ENCODE measurements around the gene TENT5A. TPM values are rescaled to one million over a fixed set of nuclear protein-coding genes. Genes with fewer than 3 reads are reported as not detected.

Gene TENT5A
- total and polyA plus RNA-seq, 2 donors (not counting 3 experiments of a cell fraction or from before 2014, with no cell fraction given), result 0.26 to 1.2 TPM

- H3K4me2 ChIP-seq (ENCODE audit: insufficient read depth, low read length), result no peak overlapping the region
- H3K36me3 ChIP-seq (ENCODE audit: control insufficient read depth in 2 of 2, extremely low read depth in 1 of 2, insufficient read depth in 2 of 2, low read length in 2 of 2), result no peaks in the 10 kb centered on the region
- H3K4me3 ChIP-seq (replicated peaks in 1 of 3; ENCODE audit: insufficient read depth in 1 of 3, low read depth in 1 of 3, low read length in 3 of 3), result no peak overlapping the region
- H3K4me1 ChIP-seq (ENCODE audit: control insufficient read depth, extremely low read depth, insufficient read depth, low read length), result peaks cover 7% of the 10 kb centered on the region
- H3K27ac ChIP-seq (ENCODE audit: insufficient read depth, low read depth, low read length), result no peak overlapping the region
- intact Hi-C loops (cut with micrococcal nuclease) (loop anchor here (2.0 kb wide), 1 partner anchor 25 kb away; no protein-coding TSS in a partner anchor), dilution Hi-C loops (cut with MboI; ENCODE audit: extremely low pct_ligation_motif_present, low sequenced_read_pairs) (no loop called here)
- no peak overlapping the region for H3K9ac ChIP-seq (replicated peaks; ENCODE audit: extremely low read depth, insufficient read depth, low read length)
- TF ChIP-seq FOS (IDR thresholded peaks at IDR 0.05; ENCODE audit: borderline replicate concordance, insufficient read depth, low read length) (peak; percentile 32), POLR2AphosphoS5 (IDR thresholded peaks at IDR 0.05; ENCODE audit: insufficient read depth, low read depth, low read length) (no peak), EZH2 (IDR thresholded peaks at IDR 0.05; ENCODE audit: borderline replicate concordance, low read depth, low read length, severe bottlenecking) (no peak), MYC (IDR thresholded peaks at IDR 0.05; ENCODE audit: low read depth, low read length) (no peak), JUN (IDR thresholded peaks at IDR 0.05; ENCODE audit: borderline replicate concordance, insufficient read depth, insufficient read length, low read depth) (no peak), GATA2 (IDR thresholded peaks at IDR 0.05; ENCODE audit: insufficient read depth, insufficient read length, low read depth, low read length) (peak; percentile 13), POLR2A (IDR thresholded peaks at IDR 0.05; ENCODE audit: low read depth, low read length) (no peak)
- TF ChIP-seq, protein P1, sequence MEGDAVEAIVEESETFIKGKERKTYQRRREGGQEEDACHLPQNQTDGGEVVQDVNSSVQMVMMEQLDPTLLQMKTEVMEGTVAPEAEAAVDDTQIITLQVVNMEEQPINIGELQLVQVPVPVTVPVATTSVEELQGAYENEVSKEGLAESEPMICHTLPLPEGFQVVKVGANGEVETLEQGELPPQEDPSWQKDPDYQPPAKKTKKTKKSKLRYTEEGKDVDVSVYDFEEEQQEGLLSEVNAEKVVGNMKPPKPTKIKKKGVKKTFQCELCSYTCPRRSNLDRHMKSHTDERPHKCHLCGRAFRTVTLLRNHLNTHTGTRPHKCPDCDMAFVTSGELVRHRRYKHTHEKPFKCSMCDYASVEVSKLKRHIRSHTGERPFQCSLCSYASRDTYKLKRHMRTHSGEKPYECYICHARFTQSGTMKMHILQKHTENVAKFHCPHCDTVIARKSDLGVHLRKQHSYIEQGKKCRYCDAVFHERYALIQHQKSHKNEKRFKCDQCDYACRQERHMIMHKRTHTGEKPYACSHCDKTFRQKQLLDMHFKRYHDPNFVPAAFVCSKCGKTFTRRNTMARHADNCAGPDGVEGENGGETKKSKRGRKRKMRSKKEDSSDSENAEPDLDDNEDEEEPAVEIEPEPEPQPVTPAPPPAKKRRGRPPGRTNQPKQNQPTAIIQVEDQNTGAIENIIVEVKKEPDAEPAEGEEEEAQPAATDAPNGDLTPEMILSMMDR (IDR thresholded peaks at IDR 0.05; ENCODE audit: extremely low read depth in 1 of 2, insufficient read depth in 1 of 2, low read depth in 1 of 2, low read length in 2 of 2), result no peak
- H3K9me1 ChIP-seq (replicated peaks; ENCODE audit: control insufficient read depth, extremely low read depth, insufficient read depth, low read length), result no peaks in the 10 kb centered on the region
- ChIA-PET CTCF (no interaction called here), POLR2A (no interaction called here)
- H4K20me1 ChIP-seq (replicated peaks; ENCODE audit: control insufficient read depth, extremely low read depth, insufficient read depth, low read length), result no peaks in the 10 kb centered on the region
- DNase-seq (ENCODE audit: low read depth, low spot score), result peak; percentile 25
- H3K9me3 ChIP-seq (replicated peaks; ENCODE audit: control insufficient read depth, insufficient read depth, low read length), result no peaks in the 10 kb centered on the region
- no peaks in the 10 kb centered on the region for H3K79me2 ChIP-seq (ENCODE audit: control insufficient read depth, insufficient read depth, low read length)
- H2AFZ ChIP-seq (ENCODE audit: low read depth, low read length), result no peak overlapping the region
- no peaks in the 10 kb centered on the region for H3K27me3 ChIP-seq (ENCODE audit: control insufficient read depth in 2 of 2, insufficient read depth in 2 of 2, low read length in 2 of 2)
- FAIRE-seq, result no peak
- no TSS peak for BruUV-seq (replicated peaks)
Observed at GRCh38 chr6:81791756-81792155, 39.3 kb upstream of the TENT5A start.
